Measurements from ENCODE around the gene RBPMS2. TPM values are rescaled to one million over a fixed set of nuclear protein-coding genes. Genes with fewer than 3 reads are reported as not detected.

Gene RBPMS2
- polyA plus RNA-seq, 1 of the 3 experiments (the other 2 are of a cell fraction): 6.5 TPM

DNA sequence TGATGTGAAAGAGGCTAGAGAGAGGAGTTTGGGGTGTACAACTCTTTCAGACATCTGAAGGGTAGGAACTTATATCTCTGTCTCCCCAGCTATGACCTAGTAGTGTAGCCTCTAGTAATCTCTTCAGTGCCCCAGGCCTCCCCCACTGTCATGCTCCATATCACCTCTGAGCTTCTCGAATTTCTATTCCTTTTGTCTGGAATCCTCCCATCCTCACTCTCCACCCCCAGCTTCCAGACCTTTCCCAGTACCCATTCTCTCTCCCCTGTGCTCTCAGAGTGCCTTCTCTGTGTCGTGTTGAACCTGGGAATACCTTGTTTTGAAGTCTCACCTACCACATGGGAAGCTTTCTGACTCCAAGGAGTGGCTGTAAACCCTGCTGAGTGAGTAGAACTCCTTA is 3.6 kb upstream of the RBPMS2 start (continued):
- TF ChIP-seq, protein P1, sequence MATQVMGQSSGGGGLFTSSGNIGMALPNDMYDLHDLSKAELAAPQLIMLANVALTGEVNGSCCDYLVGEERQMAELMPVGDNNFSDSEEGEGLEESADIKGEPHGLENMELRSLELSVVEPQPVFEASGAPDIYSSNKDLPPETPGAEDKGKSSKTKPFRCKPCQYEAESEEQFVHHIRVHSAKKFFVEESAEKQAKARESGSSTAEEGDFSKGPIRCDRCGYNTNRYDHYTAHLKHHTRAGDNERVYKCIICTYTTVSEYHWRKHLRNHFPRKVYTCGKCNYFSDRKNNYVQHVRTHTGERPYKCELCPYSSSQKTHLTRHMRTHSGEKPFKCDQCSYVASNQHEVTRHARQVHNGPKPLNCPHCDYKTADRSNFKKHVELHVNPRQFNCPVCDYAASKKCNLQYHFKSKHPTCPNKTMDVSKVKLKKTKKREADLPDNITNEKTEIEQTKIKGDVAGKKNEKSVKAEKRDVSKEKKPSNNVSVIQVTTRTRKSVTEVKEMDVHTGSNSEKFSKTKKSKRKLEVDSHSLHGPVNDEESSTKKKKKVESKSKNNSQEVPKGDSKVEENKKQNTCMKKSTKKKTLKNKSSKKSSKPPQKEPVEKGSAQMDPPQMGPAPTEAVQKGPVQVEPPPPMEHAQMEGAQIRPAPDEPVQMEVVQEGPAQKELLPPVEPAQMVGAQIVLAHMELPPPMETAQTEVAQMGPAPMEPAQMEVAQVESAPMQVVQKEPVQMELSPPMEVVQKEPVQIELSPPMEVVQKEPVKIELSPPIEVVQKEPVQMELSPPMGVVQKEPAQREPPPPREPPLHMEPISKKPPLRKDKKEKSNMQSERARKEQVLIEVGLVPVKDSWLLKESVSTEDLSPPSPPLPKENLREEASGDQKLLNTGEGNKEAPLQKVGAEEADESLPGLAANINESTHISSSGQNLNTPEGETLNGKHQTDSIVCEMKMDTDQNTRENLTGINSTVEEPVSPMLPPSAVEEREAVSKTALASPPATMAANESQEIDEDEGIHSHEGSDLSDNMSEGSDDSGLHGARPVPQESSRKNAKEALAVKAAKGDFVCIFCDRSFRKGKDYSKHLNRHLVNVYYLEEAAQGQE (IDR thresholded peaks at IDR 0.05; ENCODE audit: low read depth, low read length): no peak
- TF ChIP-seq RAD21 (IDR thresholded peaks at IDR 0.05; ENCODE audit: low read length): no peak
- TF ChIP-seq, protein P2, sequence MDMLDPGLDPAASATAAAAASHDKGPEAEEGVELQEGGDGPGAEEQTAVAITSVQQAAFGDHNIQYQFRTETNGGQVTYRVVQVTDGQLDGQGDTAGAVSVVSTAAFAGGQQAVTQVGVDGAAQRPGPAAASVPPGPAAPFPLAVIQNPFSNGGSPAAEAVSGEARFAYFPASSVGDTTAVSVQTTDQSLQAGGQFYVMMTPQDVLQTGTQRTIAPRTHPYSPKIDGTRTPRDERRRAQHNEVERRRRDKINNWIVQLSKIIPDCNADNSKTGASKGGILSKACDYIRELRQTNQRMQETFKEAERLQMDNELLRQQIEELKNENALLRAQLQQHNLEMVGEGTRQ (IDR thresholded peaks at IDR 0.05; ENCODE audit: borderline replicate concordance, low read depth, low read length): no peak

DNA sequence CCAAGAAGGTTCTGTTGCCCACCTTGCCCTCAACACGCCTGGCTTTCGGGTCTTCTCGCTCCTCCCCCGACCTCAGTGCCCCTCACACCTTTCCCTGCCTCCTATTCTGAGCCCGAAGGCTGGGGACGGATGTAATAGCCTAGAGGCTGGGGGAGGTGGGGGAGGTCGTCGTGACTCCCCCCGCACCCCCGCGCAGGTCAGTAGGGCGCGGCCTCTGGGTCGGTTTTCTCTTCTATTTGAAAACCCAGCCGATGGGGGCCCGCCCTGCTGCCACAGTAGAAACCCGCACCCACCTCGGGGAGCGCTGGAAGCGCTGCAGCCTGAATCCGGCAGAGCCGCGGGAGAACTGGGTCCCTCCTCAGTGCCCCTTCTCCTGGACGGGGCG is 1.0 kb upstream of the RBPMS2 start:
- peak overlapping the region; percentile 96 for H2AFZ ChIP-seq (ENCODE audit: low read depth)
- no peaks in the 10 kb centered on the region for H3K36me3 ChIP-seq (replicated peaks in 1 of 2; ENCODE audit: control insufficient read depth in 1 of 2, insufficient read depth in 2 of 2, low read length in 1 of 2)
- peaks cover 4 to 10% of the 10 kb centered on the region in 2 experiments; a peak in 1 of 4 replicates for H3K4me1 ChIP-seq (ENCODE audit: control insufficient read depth in 1 of 2, insufficient read depth in 2 of 2, low read depth in 1 of 2, low read length in 1 of 2)
- POLR2A ChIA-PET: no interaction called here
- CTCF ChIA-PET: no interaction called here
- H3K79me2 ChIP-seq (ENCODE audit: insufficient read depth): no peaks in the 10 kb centered on the region
- H3F3A ChIP-seq (replicated peaks; ENCODE audit: insufficient read depth): no peaks in the 10 kb centered on the region
- H3K4me2 ChIP-seq: peak overlapping the region; percentile 91
- no peaks in the 10 kb centered on the region for H3K9me2 ChIP-seq
- no peaks in the 10 kb centered on the region for H4K20me1 ChIP-seq (ENCODE audit: insufficient read depth)
- no peaks in the 10 kb centered on the region for H3K9me3 ChIP-seq
- H3K9ac ChIP-seq: peak overlapping the region; percentile 81; the same call in 1 of the 2 replicates
- 92% methylated on average over 25 of the region's 25 CpGs for WGBS (ENCODE audit: low lambda C conversion rate)
- H3K27ac ChIP-seq (ENCODE audit: low read depth in 2 of 2, low read length in 1 of 2): no peak overlapping the region; a peak in 1 of 4 replicates
- no peak for DNase-seq
- TF ChIP-seq, protein P3, sequence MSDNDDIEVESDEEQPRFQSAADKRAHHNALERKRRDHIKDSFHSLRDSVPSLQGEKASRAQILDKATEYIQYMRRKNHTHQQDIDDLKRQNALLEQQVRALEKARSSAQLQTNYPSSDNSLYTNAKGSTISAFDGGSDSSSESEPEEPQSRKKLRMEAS (IDR thresholded peaks at IDR 0.05; ENCODE audit: low read depth): no peak
- TF ChIP-seq, protein P4, sequence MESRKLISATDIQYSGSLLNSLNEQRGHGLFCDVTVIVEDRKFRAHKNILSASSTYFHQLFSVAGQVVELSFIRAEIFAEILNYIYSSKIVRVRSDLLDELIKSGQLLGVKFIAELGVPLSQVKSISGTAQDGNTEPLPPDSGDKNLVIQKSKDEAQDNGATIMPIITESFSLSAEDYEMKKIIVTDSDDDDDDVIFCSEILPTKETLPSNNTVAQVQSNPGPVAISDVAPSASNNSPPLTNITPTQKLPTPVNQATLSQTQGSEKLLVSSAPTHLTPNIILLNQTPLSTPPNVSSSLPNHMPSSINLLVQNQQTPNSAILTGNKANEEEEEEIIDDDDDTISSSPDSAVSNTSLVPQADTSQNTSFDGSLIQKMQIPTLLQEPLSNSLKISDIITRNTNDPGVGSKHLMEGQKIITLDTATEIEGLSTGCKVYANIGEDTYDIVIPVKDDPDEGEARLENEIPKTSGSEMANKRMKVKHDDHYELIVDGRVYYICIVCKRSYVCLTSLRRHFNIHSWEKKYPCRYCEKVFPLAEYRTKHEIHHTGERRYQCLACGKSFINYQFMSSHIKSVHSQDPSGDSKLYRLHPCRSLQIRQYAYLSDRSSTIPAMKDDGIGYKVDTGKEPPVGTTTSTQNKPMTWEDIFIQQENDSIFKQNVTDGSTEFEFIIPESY (IDR thresholded peaks at IDR 0.05; ENCODE audit: borderline replicate concordance, low read depth): no peak
- TF ChIP-seq, protein P2 (IDR thresholded peaks at IDR 0.05; ENCODE audit: borderline replicate concordance, low read depth, low read length): no peak
- TF ChIP-seq, protein P5, sequence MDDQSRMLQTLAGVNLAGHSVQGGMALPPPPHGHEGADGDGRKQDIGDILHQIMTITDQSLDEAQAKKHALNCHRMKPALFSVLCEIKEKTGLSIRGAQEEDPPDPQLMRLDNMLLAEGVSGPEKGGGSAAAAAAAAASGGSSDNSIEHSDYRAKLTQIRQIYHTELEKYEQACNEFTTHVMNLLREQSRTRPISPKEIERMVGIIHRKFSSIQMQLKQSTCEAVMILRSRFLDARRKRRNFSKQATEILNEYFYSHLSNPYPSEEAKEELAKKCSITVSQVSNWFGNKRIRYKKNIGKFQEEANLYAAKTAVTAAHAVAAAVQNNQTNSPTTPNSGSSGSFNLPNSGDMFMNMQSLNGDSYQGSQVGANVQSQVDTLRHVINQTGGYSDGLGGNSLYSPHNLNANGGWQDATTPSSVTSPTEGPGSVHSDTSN (IDR thresholded peaks at IDR 0.05): no peak
- no peak for TF ChIP-seq RXRA (IDR thresholded peaks at IDR 0.05; ENCODE audit: borderline replicate concordance, low read depth)
- no peaks in the 10 kb centered on the region for H3K27me3 ChIP-seq (ENCODE audit: insufficient read depth)
- H3K4me3 ChIP-seq (ENCODE audit: low read depth in 2 of 2, low read length in 1 of 2): peak overlapping the region; percentile 67 to 87
